GM20000 (cell line): ENCODE data around the gene SLIT3.
"Not testable (repeated sequence)": the region's sequence is repeated elsewhere in the genome, so short reads cannot be mapped to it uniquely, and the experiment has no call there.

Source experiments
- DNase-seq: peaks from one replicate; pipeline ENCODE4 v3.0.0; 2012; ENCODE audit warnings: low spot score
- TF ChIP-seq, protein P1 (sequence below): IDR thresholded peaks from 2 replicates; pipeline ENCODE4 v1.5.1; 2012; ENCODE audit warnings: mild to moderate bottlenecking, control low read depth; ENCODE audit errors: extremely low read depth, missing control alignments

Gene SLIT3

DNA sequence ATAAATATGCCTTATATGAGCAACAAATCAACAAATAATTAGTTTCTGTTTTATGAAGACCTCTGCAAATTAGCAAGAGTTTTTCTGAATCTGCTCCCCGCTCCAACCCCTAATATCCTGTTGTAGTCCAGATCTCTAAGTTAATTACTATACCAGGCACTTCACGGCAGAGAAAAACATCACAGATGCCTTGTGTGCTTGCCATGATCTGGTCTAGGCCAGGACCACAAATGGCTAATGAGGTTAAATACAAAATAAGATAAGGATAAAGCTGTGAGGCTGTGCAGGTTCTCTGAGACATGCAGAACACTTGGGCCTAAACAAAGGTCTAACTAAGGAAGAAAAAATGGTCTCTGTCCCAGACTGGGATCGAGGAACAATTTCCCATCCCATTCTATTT, 150.8 kb downstream of the SLIT3 start:
- no peak for DNase-seq
- TF ChIP-seq, protein P1, sequence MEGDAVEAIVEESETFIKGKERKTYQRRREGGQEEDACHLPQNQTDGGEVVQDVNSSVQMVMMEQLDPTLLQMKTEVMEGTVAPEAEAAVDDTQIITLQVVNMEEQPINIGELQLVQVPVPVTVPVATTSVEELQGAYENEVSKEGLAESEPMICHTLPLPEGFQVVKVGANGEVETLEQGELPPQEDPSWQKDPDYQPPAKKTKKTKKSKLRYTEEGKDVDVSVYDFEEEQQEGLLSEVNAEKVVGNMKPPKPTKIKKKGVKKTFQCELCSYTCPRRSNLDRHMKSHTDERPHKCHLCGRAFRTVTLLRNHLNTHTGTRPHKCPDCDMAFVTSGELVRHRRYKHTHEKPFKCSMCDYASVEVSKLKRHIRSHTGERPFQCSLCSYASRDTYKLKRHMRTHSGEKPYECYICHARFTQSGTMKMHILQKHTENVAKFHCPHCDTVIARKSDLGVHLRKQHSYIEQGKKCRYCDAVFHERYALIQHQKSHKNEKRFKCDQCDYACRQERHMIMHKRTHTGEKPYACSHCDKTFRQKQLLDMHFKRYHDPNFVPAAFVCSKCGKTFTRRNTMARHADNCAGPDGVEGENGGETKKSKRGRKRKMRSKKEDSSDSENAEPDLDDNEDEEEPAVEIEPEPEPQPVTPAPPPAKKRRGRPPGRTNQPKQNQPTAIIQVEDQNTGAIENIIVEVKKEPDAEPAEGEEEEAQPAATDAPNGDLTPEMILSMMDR, result no peak

DNA sequence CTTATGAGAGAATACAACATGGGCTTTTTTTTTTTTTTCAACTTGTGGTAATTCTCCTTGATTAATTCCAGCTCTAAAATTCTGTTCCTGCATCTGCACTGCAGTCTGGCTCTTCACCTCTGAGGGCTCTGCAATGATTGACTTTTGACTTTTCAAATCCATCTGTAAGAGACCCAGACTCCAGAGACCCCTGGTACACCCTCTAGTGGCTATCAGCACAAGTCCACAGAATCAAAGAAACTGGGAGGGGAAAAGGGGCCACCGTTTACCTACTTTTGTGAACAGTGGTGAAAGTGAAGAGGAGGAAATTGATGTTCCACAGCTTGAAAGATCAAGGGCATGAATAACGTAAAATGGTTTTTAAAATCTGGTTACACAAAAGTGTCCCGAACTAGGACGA, 151.6 kb downstream of the SLIT3 start:
- DNase-seq, result no peak
- TF ChIP-seq, protein P1, result no peak

DNA sequence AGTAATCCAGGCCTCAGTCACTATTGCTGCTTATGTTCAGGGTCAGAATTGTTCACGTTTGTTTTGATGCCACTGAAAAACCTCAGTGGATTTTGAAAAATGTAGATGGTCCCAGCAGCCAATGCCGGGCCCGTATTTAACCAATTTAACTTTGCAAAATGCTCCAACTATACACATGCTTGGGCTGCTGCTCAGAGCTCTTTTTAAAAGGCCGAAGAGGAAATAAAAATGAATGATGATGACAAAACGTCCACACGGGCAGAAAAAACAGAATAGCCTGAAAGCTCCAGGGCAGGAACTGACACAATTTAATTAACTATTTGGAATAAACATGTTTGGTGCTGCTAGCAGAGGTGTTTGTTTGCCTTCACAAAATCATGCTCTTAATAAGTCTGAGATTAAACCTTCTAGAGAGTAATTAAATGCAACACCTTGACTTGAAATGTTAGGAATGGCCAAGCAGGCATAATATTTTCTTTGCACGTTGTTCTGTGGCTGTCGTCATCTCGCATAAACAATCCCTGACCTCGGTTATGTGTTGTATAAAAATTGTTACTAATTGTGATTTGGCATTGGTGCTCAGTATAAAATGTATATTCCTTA, 152.7 kb downstream of the SLIT3 start:
- no peak for DNase-seq
- TF ChIP-seq, protein P1, result no peak

DNA sequence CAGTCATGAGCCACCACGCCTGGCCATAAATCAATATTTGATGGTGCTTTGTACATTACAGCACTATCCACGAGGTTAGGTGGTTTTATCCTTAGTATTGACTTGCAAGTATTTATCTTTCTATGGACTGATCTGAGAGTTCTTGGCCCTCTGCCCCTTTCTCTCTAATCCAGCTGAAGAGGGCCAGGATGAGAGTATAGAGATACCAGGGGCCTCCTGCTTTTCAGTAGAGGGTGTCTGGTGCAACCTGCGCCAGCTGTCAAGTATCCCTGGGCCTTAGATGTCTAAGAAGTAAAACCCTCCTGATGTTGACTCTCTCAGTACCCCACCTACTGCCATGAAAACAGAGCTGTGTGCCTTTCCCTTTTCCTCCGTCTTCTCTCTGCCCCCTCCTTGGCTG, 153.4 kb downstream of the SLIT3 start:
- TF ChIP-seq, protein P1, result no peak

DNA sequence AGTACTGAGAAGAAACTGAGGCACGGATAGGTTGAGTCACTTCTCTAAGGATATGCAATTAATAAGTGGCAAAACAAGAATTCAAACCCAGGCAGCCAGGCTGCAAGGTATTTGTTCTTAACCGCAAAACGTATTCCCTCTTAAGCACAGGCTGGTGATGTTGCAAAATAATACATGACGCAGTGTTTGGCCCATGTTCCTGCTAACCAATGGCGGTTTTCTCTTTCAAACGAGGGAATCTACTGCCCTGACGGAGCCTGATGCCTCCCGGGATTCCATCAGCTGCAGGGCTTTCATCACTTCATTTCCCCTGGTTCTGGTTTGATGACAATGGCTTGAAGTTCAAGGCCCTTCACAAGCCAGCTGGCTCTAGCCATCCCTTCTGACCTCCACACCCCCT, 154.8 kb downstream of the SLIT3 start:
- no peak for DNase-seq
- TF ChIP-seq, protein P1, result no peak

More for the DNA sequence above, 153.4 kb downstream of the SLIT3 start:
- DNase-seq, result no peak

DNA sequence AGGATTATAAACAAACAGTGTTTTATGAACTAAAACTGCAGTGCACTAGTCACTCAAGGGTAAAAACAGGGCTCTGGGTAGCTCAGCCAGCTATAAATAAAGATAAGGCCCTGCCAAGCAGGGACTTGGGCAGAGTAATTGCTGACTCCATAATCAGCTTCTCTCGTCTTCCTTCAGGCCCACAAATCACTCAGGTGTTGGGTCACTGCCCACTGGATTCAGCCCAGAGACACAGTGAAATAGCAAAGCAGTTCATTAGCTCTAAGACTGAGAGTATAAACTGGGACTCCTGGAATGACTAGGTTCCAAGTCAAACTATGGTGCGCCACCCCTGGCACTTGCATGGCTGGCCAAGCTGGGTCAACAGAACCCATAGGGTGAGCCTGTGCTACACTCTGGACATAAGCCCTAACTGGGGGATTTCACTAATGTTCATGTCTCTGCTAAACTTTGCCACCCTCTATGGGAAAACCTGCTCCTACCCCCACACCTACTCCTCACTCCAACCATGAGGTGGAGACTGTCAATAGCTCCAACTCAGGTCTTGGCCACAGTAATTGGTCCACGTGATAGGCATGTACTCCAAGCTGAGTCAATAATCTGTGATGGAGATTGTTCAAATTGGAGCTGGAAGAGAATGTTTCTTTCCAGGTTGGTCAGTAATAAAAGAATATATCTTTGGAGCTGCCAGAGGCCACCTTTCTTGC, 158.5 kb downstream of the SLIT3 start:
- TF ChIP-seq, protein P1, result no peak
- DNase-seq, result no peak

DNA sequence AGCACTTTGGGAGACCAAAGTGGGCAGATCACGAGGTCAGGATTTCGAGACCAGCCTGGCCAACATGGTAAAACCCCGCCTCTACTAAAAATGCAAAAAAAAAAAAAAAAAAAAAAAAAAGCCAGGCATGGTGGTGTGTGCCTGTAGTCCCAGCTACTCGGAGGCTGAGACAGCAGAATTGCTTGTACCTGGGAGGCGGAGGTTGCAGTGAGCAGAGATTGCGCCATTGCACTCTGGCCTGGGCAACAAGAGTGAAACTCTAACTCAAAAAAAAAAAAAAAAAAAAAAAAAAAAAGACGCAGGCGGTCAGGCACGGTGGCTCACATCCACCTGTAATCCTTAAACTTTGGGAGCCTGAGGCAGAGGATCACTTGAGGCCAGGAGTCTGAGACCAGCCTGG, 160.7 kb downstream of the SLIT3 start:
- not testable (repeated sequence) for DNase-seq
